Measurements from ENCODE around the gene PIPOX. TPM values are rescaled to one million over a fixed set of nuclear protein-coding genes. Genes with fewer than 3 reads are reported as not detected.

The PIPOX gene
- total RNA-seq, 1 donor = 2.9 TPM

Other genes with a start within 250 kb of the PIPOX start
- 15.1 TPM for gene FAM222B, start 200.4 kb upstream of the PIPOX start, total RNA-seq
- 11.1 TPM for gene ERAL1, start 188.1 kb upstream of the PIPOX start, total RNA-seq
- gene FLOT2, start 145.4 kb upstream of the PIPOX start, total RNA-seq = 52.7 TPM
- gene DHRS13, start 140.1 kb upstream of the PIPOX start, total RNA-seq = 12.0 TPM
- 102 TPM for gene PHF12, start 91.6 kb upstream of the PIPOX start, total RNA-seq
- gene SEZ6, start 37.1 kb upstream of the PIPOX start, total RNA-seq = 0.94 TPM
- gene MYO18A, start 137.3 kb downstream of the PIPOX start, total RNA-seq = 40.1 TPM
- gene CRYBA1, start 203.7 kb downstream of the PIPOX start, total RNA-seq = not detected